IMR-90 (cell line): ENCODE measurements around the gene PLXNA4. TPM values are rescaled to one million over a fixed set of nuclear protein-coding genes. Genes with fewer than 3 reads are reported as not detected.

ENCODE experiments used
- ATAC-seq: fragments of 200-7000 bp; cut with Tn5 transposase; 2 replicates; pipeline ENCODE4 v1.9.1; 2020; ENCODE audit warnings: low read depth, mild to moderate bottlenecking, moderate library complexity
- BruUV-seq: library from RNA; stranded (reverse); fragments of 400-500 nt; replicated peaks from 2 replicates; lab custom pipeline; 2021; lab: Mats Ljungman, UMichigan
- CTCF ChIA-PET: fragments of 300-600 bp; formaldehyde crosslinking; extraction: SDS; loops from one replicate; lab custom pipeline; 2021; ENCODE audit warnings: antibody characterized with exemption; lab: Yijun Ruan, JAX
- POLR2A ChIA-PET: fragments of 300-600 bp; sonication (Branson Sonifier 250); formaldehyde crosslinking; loops from one replicate; lab custom pipeline; 2022; ENCODE audit warnings: antibody characterized with exemption; ENCODE audit not compliant: unreplicated experiment; lab: Charles Lee
- DNase-seq: peaks from one replicate; pipeline ENCODE4 v3.0.0; 2013
- H2AFZ ChIP-seq: replicated peaks from 2 replicates; pipeline ENCODE3; 2013; ENCODE audit warnings: low read length, mild to moderate bottlenecking; ENCODE audit not compliant: poor library complexity
- H2AK5ac ChIP-seq: 2 replicates; pipeline ENCODE4 v1.6.1; 2013; ENCODE audit warnings: low read depth, low read length, inconsistent platforms
- H2AK9ac ChIP-seq: replicated peaks from 2 replicates; pipeline ENCODE3; 2013; ENCODE audit warnings: mild to moderate bottlenecking, low read depth, low read length, moderate library complexity; ENCODE audit not compliant: poor library complexity
- H2BK120ac ChIP-seq: 2 replicates; pipeline ENCODE4 v1.6.1; 2013; ENCODE audit warnings: low read depth, low read length, inconsistent platforms
- H2BK15ac ChIP-seq: 3 replicates; pipeline ENCODE4 v1.6.1; 2013; ENCODE audit warnings: low read depth, low read length, inconsistent platforms
- H2BK20ac ChIP-seq: 2 replicates; pipeline ENCODE4 v1.6.1; 2013; ENCODE audit warnings: low read depth, mild to moderate bottlenecking, inconsistent platforms, low read length, moderate library complexity
- H2BK5ac ChIP-seq: 2 replicates; pipeline ENCODE4 v1.6.1; 2013; ENCODE audit warnings: mild to moderate bottlenecking, low read depth, low read length, inconsistent platforms; ENCODE audit not compliant: poor library complexity, severe bottlenecking
- H3K14ac ChIP-seq: replicated peaks from 2 replicates; pipeline ENCODE4 v1.6.1; 2013; ENCODE audit warnings: low read depth, low read length, inconsistent platforms
- H3K18ac ChIP-seq: 2 replicates; pipeline ENCODE4 v1.6.1; 2013; ENCODE audit warnings: low read depth, low read length, control low read depth
- H3K23ac ChIP-seq: 2 replicates; pipeline ENCODE4 v1.6.1; 2013; ENCODE audit warnings: low read depth, low read length, inconsistent platforms
- H3K27ac ChIP-seq: 2 replicates; pipeline ENCODE4 v1.5.1; 2013; ENCODE audit warnings: mild to moderate bottlenecking, control low read depth, low read length; ENCODE audit not compliant: insufficient read depth
- H3K27me3 ChIP-seq: 2 replicates; pipeline ENCODE4 v1.6.1; 2013; ENCODE audit warnings: low read length; ENCODE audit not compliant: control insufficient read depth, insufficient read depth
- H3K36me3 ChIP-seq: 2 replicates; pipeline ENCODE4 v1.6.1; 2013; ENCODE audit warnings: low read length, mixed read lengths; ENCODE audit not compliant: control insufficient read depth, insufficient read depth
- H3K4ac ChIP-seq: 2 replicates; pipeline ENCODE4 v1.6.1; 2013; ENCODE audit warnings: low read depth, low read length, inconsistent platforms
- H3K4me1 ChIP-seq: 2 replicates; pipeline ENCODE4 v1.6.1; 2013; ENCODE audit warnings: low read length, mixed read lengths; ENCODE audit not compliant: control insufficient read depth, insufficient read depth
- H3K4me2 ChIP-seq: 2 replicates; pipeline ENCODE4 v1.6.1; 2013; ENCODE audit warnings: low read depth, mild to moderate bottlenecking, control low read depth, low read length, moderate library complexity
- H3K4me3 ChIP-seq: 2 replicates; pipeline ENCODE4 v1.5.1; 2013; ENCODE audit warnings: low read depth, mild to moderate bottlenecking, control low read depth, low read length, moderate library complexity; ENCODE audit not compliant: insufficient read depth
- H3K56ac ChIP-seq: 2 replicates; pipeline ENCODE4 v1.6.1; 2013; ENCODE audit warnings: low read length, inconsistent platforms; ENCODE audit not compliant: insufficient read depth; ENCODE audit errors: extremely low read depth
- H3K79me1 ChIP-seq, 2 experiments: 2 replicates each; pipeline ENCODE4 v1.6.1; 2013; ENCODE audit warnings: low read length in 2 of 2, inconsistent platforms in 1 of 2, low read depth in 1 of 2
- H3K9ac ChIP-seq: 2 replicates; pipeline ENCODE4 v1.6.1; 2013; ENCODE audit warnings: low read depth, low read length, control low read depth
- H3K9me1 ChIP-seq: 2 replicates; pipeline ENCODE4 v1.6.1; 2013; ENCODE audit warnings: low read length, inconsistent platforms; ENCODE audit not compliant: insufficient read depth
- H3K9me3 ChIP-seq: 2 replicates; pipeline ENCODE4 v1.6.1; 2013; ENCODE audit warnings: low read length; ENCODE audit not compliant: control insufficient read depth, insufficient read depth
- H4K20me1 ChIP-seq: 2 replicates; pipeline ENCODE4 v1.6.1; 2013; ENCODE audit warnings: low read length, inconsistent platforms; ENCODE audit not compliant: insufficient read depth
- H4K5ac ChIP-seq: 2 replicates; pipeline ENCODE4 v1.6.1; 2013; ENCODE audit warnings: mild to moderate bottlenecking, low read depth, low read length, control low read depth
- H4K8ac ChIP-seq, 2 experiments: 2 replicates each; pipeline ENCODE4 v1.6.1; 2013; ENCODE audit warnings: low read depth in 2 of 2, low read length in 2 of 2, control low read depth in 1 of 2, inconsistent platforms in 1 of 2
- H4K91ac ChIP-seq: 2 replicates; pipeline ENCODE4 v1.6.1; 2013; ENCODE audit warnings: low read depth, low read length, inconsistent platforms; ENCODE audit not compliant: insufficient read depth
- BHLHE40 ChIP-seq: fragments of 150-350 bp; IDR thresholded peaks from 2 replicates; pipeline ENCODE4 v1.6.1; 2016; ENCODE audit warnings: mild to moderate bottlenecking, low read depth, low read length
- CEBPB ChIP-seq: IDR thresholded peaks from 2 replicates; pipeline ENCODE4 v1.6.1; 2012; ENCODE audit warnings: low read depth, low read length, improper control_type of control experiment
- FOS ChIP-seq: fragments of 150-350 bp; IDR thresholded peaks from 2 replicates; pipeline ENCODE4 v1.6.1; 2016; ENCODE audit warnings: low read depth, low read length
- MAFK ChIP-seq: IDR thresholded peaks from 2 replicates; pipeline ENCODE4 v1.6.1; 2012; ENCODE audit warnings: low read depth, low read length, improper control_type of control experiment
- MXI1 ChIP-seq: IDR thresholded peaks from 2 replicates; pipeline ENCODE4 v1.6.1; 2012; ENCODE audit warnings: low read depth, mild to moderate bottlenecking, low read length, moderate library complexity, borderline replicate concordance
- NFE2L2 ChIP-seq: fragments of 150-350 bp; IDR thresholded peaks from 2 replicates; pipeline ENCODE4 v1.6.1; 2016; ENCODE audit warnings: low read depth, mild to moderate bottlenecking, low read length
- POLR2A ChIP-seq: IDR thresholded peaks from 2 replicates; pipeline ENCODE4 v1.6.1; 2012; ENCODE audit warnings: mild to moderate bottlenecking, low read depth, low read length
- RFX5 ChIP-seq: IDR thresholded peaks from 2 replicates; pipeline ENCODE4 v1.8.0; 2012; ENCODE audit warnings: low read depth, mild to moderate bottlenecking, low read length, moderate library complexity
- WGBS, 2 experiments: methylation state at CpG; one replicate each; pipeline versions ENCODE4 v1.1.5 to v1.1.7; 2013; ENCODE audit warnings: missing lambda C conversion rate in 2 of 2; ENCODE audit not compliant: insufficient read length in 1 of 2; ENCODE audit errors: extremely low coverage in 2 of 2; 5-methylcytosine and 5-hydroxymethylcytosine counted together
- dilution Hi-C: fragments of 300-500 bp; cut with HindIII; formaldehyde crosslinking; loops from one replicate; pipeline ENCODE4 v1.14.3; 2018; ENCODE audit warnings: low sequenced_read_pairs; ENCODE audit not compliant: unreplicated experiment
- in situ Hi-C: fragments of 300-500 bp; cut with MboI; formaldehyde crosslinking; loops from 3 replicates; pipeline ENCODE4 v1.14.3; 2019; ENCODE audit warnings: low sequenced_read_pairs, inconsistent platforms, mixed read lengths
- intact Hi-C: fragments of 100-400 bp; cut with micrococcal nuclease; formaldehyde crosslinking; loops from 2 replicates; pipeline ENCODE4 v1.10.0; 2022
- polyA plus RNA-seq, 3 experiments: library from polyadenylated mRNA; depleted of rRNA; stranded (reverse); fragments of >200 nt; gene quantifications; 2 replicates each; pipeline ENCODE4 v1.2.3, GENCODE V29; 2012; ENCODE audit warnings: low replicate concordance in 1 of 3
- total RNA-seq: library from RNA; depleted of rRNA; stranded (reverse); fragments of >200 nt; gene quantifications from 2 replicates; pipeline ENCODE4 v1.2.3, GENCODE V29; 2012
- TF ChIP-seq, protein P1 (sequence below): fragments of 150-350 bp; IDR thresholded peaks from 2 replicates; pipeline ENCODE4 v1.6.1; 2017; ENCODE audit warnings: mild to moderate bottlenecking, antibody characterized with exemption, low read length, low read depth
- TF ChIP-seq, protein P2 (sequence below): conservative IDR thresholded peaks from 2 replicates; pipeline ENCODE4 v1.5.1; 2012; ENCODE audit warnings: mild to moderate bottlenecking, low read depth, low read length, improper control_type of control experiment

PLXNA4 gene
- total and polyA plus RNA-seq, 2 of the 4 experiments (the other 2 are of a cell fraction): under 0.01 TPM

DNA sequence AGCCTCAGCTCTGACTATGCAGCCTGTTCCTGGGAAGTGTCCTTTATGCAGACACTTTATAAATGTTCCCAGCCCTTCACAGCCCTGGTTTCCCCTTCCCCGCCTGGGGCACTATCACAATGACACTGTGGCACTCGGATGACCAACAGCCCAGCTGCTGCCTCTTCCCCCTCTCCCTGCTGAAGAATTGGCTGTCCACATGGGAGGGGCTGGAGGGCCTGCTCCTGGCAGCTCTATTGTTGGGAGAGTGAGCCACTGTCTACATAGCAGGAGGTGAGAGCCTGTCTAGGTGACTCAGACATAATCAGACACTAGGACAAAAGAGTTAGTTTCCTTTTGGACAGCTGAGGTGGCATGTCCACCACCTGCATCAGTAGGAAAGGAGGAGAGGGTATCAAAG is 437.5 kb downstream of the PLXNA4 start:
- Histone ChIP-seq H3K9me3 (no peaks in the 10 kb centered on the region), H4K91ac (no peak overlapping the region), H3K4me1 (no peaks in the 10 kb centered on the region), H4K8ac (no peak overlapping the region), H3K27me3 (no peaks in the 10 kb centered on the region; the same call in 1 of the 2 replicates), H3K14ac (no peak overlapping the region), H3K56ac (no peak overlapping the region), H2BK15ac (no peak overlapping the region), H3K27ac (no peak overlapping the region), H2BK120ac (no peak overlapping the region), H3K79me1 (no peaks in the 10 kb centered on the region), H2AK5ac (no peak overlapping the region), H4K20me1 (no peaks in the 10 kb centered on the region), H2AFZ (no peak overlapping the region), H3K4me3 (no peak overlapping the region), H3K4ac (no peak overlapping the region), H2AK9ac (no peak overlapping the region), H2BK5ac (no peak overlapping the region), H3K36me3 (no peaks in the 10 kb centered on the region), H3K9ac (no peak overlapping the region), H3K18ac (no peak overlapping the region), H3K23ac (no peak overlapping the region), H3K9me1 (no peaks in the 10 kb centered on the region), H3K4me2 (no peak overlapping the region), H4K5ac (no peak overlapping the region), H2BK20ac (no peak overlapping the region)
- ATAC-seq: no peak
- in situ Hi-C loops (no loop called here), dilution Hi-C loops (no loop called here), intact Hi-C loops (no loop called here)
- DNase-seq: no peak
- POLR2A ChIA-PET: no interaction called here
- no CpG with 5 or more reads among the region's 2 CpGs for WGBS, 2 experiments
- BruUV-seq: no TSS peak
- CTCF ChIA-PET: no interaction called here
- TF ChIP-seq RFX5: no peak
- no peak for TF ChIP-seq POLR2A
- TF ChIP-seq, protein P1, sequence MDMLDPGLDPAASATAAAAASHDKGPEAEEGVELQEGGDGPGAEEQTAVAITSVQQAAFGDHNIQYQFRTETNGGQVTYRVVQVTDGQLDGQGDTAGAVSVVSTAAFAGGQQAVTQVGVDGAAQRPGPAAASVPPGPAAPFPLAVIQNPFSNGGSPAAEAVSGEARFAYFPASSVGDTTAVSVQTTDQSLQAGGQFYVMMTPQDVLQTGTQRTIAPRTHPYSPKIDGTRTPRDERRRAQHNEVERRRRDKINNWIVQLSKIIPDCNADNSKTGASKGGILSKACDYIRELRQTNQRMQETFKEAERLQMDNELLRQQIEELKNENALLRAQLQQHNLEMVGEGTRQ: no peak
- TF ChIP-seq BHLHE40: no peak
- TF ChIP-seq CEBPB: no peak
- TF ChIP-seq NFE2L2: no peak
- TF ChIP-seq, protein P2, sequence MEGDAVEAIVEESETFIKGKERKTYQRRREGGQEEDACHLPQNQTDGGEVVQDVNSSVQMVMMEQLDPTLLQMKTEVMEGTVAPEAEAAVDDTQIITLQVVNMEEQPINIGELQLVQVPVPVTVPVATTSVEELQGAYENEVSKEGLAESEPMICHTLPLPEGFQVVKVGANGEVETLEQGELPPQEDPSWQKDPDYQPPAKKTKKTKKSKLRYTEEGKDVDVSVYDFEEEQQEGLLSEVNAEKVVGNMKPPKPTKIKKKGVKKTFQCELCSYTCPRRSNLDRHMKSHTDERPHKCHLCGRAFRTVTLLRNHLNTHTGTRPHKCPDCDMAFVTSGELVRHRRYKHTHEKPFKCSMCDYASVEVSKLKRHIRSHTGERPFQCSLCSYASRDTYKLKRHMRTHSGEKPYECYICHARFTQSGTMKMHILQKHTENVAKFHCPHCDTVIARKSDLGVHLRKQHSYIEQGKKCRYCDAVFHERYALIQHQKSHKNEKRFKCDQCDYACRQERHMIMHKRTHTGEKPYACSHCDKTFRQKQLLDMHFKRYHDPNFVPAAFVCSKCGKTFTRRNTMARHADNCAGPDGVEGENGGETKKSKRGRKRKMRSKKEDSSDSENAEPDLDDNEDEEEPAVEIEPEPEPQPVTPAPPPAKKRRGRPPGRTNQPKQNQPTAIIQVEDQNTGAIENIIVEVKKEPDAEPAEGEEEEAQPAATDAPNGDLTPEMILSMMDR: no peak
- no peak for TF ChIP-seq MXI1
- TF ChIP-seq MAFK: no peak
- no peak for TF ChIP-seq FOS
